PC-9 (cell line): ENCODE data around the gene ZMIZ1. TPM values are rescaled to one million over a fixed set of nuclear protein-coding genes. Genes with fewer than 3 reads are reported as not detected.
A peak's percentile ranks its signal among the peaks of the same experiment; 100 is the strongest.

Experiments used
- BruUV-seq: library from RNA; stranded (reverse); fragments of 400-500 nt; replicated peaks from 2 replicates; lab custom pipeline; 2021; lab: Mats Ljungman, UMichigan
- CTCF ChIA-PET: fragments of 300-600 bp; sonication (Branson Sonifier 250); formaldehyde crosslinking; loops from one replicate; lab custom pipeline; 2022; ENCODE audit warnings: antibody characterized with exemption; lab: Charles Lee
- POLR2A ChIA-PET: fragments of 300-600 bp; sonication (Branson Sonifier 250); formaldehyde crosslinking; loops from one replicate; lab custom pipeline; 2022; ENCODE audit warnings: antibody characterized with exemption; ENCODE audit not compliant: unreplicated experiment; lab: Charles Lee
- DNase-seq, 2 experiments: peaks; one replicate each; pipeline versions ENCODE4 v3.0.0 to v3.0.0-alpha.2; 2015 to 2022; ENCODE audit warnings: mixed read lengths in 1 of 2
- H2AFZ ChIP-seq: fragments of 200-600 bp; sonication (generic); 2 replicates; pipeline ENCODE4 v1.8.1; 2017; ENCODE audit warnings: antibody characterized with exemption
- H3F3A ChIP-seq: fragments of 200-600 bp; sonication (generic); 2 replicates; pipeline ENCODE4 v1.8.1; 2017; ENCODE audit warnings: antibody characterized with exemption, mild to moderate bottlenecking, low read depth; ENCODE audit not compliant: insufficient read depth
- H3K27ac ChIP-seq: fragments of 200-600 bp; sonication (generic); 2 replicates; pipeline ENCODE4 v1.6.1; 2016; ENCODE audit warnings: mixed run types
- H3K27me3 ChIP-seq: fragments of 200-600 bp; sonication (generic); 2 replicates; pipeline ENCODE4 v1.6.1; 2016; ENCODE audit warnings: low read depth, mixed run types; ENCODE audit not compliant: insufficient read depth
- H3K36me3 ChIP-seq: fragments of 200-600 bp; sonication (generic); 2 replicates; pipeline ENCODE4 v1.6.1; 2016; ENCODE audit warnings: low read depth, mixed run types
- H3K4me1 ChIP-seq: fragments of 200-600 bp; sonication (generic); replicated peaks from 2 replicates; pipeline ENCODE4 v1.6.1; 2016; ENCODE audit warnings: mixed run types; ENCODE audit not compliant: insufficient read depth
- H3K4me2 ChIP-seq: fragments of 200-600 bp; sonication (generic); 2 replicates; pipeline ENCODE4 v1.6.1; 2017; ENCODE audit warnings: mixed run types
- H3K4me3 ChIP-seq: fragments of 200-600 bp; sonication (generic); 2 replicates; pipeline ENCODE4 v1.6.1; 2016; ENCODE audit warnings: mixed run types
- H3K79me2 ChIP-seq: fragments of 200-600 bp; sonication (generic); 2 replicates; pipeline ENCODE4 v1.6.1; 2017; ENCODE audit warnings: low read depth, mixed run types
- H3K9me2 ChIP-seq: fragments of 200-600 bp; sonication (generic); 2 replicates; pipeline ENCODE4 v1.8.1; 2017; ENCODE audit warnings: mild to moderate bottlenecking; ENCODE audit not compliant: insufficient read depth
- H3K9me3 ChIP-seq: fragments of 200-600 bp; sonication (generic); 2 replicates; pipeline ENCODE4 v1.8.1; 2016; ENCODE audit warnings: low read depth; ENCODE audit not compliant: insufficient read depth
- H4K20me1 ChIP-seq: fragments of 200-600 bp; sonication (generic); 2 replicates; pipeline ENCODE4 v1.8.1; 2017; ENCODE audit not compliant: insufficient read depth
- CTCF ChIP-seq: fragments of 200-600 bp; sonication (generic); conservative IDR thresholded peaks from 2 replicates; pipeline ENCODE4 v1.6.1; 2017; ENCODE audit warnings: mixed run types, antibody characterized with exemption, mild to moderate bottlenecking, moderate library complexity
- EZH2 ChIP-seq: fragments of 200-600 bp; sonication (generic); IDR thresholded peaks from 2 replicates; pipeline ENCODE4 v1.8.0; 2017; ENCODE audit warnings: antibody characterized with exemption, low read depth
- intact Hi-C: fragments of 100-400 bp; cut with micrococcal nuclease; formaldehyde crosslinking; loops from one replicate; pipeline ENCODE4 v1.10.0; 2022; ENCODE audit not compliant: unreplicated experiment
- total RNA-seq: library from RNA; stranded (reverse); gene quantifications from 2 replicates; pipeline ENCODE4 v1.2.3, GENCODE V29; 2021

The ZMIZ1 gene
- total RNA-seq, 1 experiment from 2014 or later: 47.6 TPM

- DNase-seq: no peak
- TF ChIP-seq CTCF (no peak), EZH2 (no peak)
- Histone ChIP-seq H3F3A (peaks cover 28% of the 10 kb centered on the region; the same call in 1 of the 2 replicates), H3K79me2 (no peaks in the 10 kb centered on the region), H3K27ac (no peak overlapping the region), H2AFZ (no peak overlapping the region), H3K4me1 (peaks cover 45% of the 10 kb centered on the region), H3K9me2 (no peaks in the 10 kb centered on the region), H3K4me3 (no peak overlapping the region), H3K4me2 (no peak overlapping the region), H3K9me3 (no peaks in the 10 kb centered on the region), H4K20me1 (no peaks in the 10 kb centered on the region; the same call in 1 of the 2 replicates), H3K27me3 (no peaks in the 10 kb centered on the region), H3K36me3 (no peaks in the 10 kb centered on the region)
- POLR2A ChIA-PET: no interaction called here
- no TSS peak for BruUV-seq
- CTCF ChIA-PET: no interaction called here
- intact Hi-C loops: no loop called here
These were observed 121.2 kb downstream of the ZMIZ1 start for GRCh38 chr10:79189853-79190435.

- Histone ChIP-seq H3K4me1 (peaks cover 49% of the 10 kb centered on the region), H4K20me1 (peaks cover 3% of the 10 kb centered on the region), H3K9me2 (no peaks in the 10 kb centered on the region), H2AFZ (no peak overlapping the region), H3K27ac (no peak overlapping the region), H3K27me3 (no peaks in the 10 kb centered on the region), H3K9me3 (no peaks in the 10 kb centered on the region), H3K4me3 (no peak overlapping the region), H3K4me2 (peak overlapping the region; percentile 50), H3K36me3 (no peaks in the 10 kb centered on the region), H3F3A (peaks cover 30% of the 10 kb centered on the region; the same call in 1 of the 2 replicates), H3K79me2 (no peaks in the 10 kb centered on the region)
- intact Hi-C loops: no loop called here
- TSS peak; percentile 5 for BruUV-seq
- ChIA-PET POLR2A (interaction anchor here (0.7 kb wide), 1 partner anchor 35 kb away, joined by 3 read pairs; no protein-coding TSS in a partner anchor), CTCF (no interaction called here)
- DNase-seq: no peak
- TF ChIP-seq CTCF: no peak
- TF ChIP-seq EZH2: no peak
These were observed 122.0 kb downstream of the ZMIZ1 start for GRCh38 chr10:79190740-79191261.

GRCh38 chr10:79191951-79192676 lies 123.3 kb downstream of the ZMIZ1 start:
- intact Hi-C loops: loop anchor here (1.0 to 2.0 kb wide), 4 partner anchors 29 to 265 kb away; no protein-coding TSS in a partner anchor
- Histone ChIP-seq H3F3A (peaks cover 30% of the 10 kb centered on the region; the same call in 1 of the 2 replicates), H3K4me2 (peak overlapping the region; percentile 50), H3K27ac (peak overlapping the region; percentile 22), H3K9me2 (no peaks in the 10 kb centered on the region), H3K36me3 (no peaks in the 10 kb centered on the region), H3K27me3 (no peaks in the 10 kb centered on the region), H3K4me3 (no peak overlapping the region), H4K20me1 (peaks cover 4% of the 10 kb centered on the region), H3K79me2 (no peaks in the 10 kb centered on the region), H2AFZ (no peak overlapping the region), H3K9me3 (no peaks in the 10 kb centered on the region), H3K4me1 (peaks cover 49% of the 10 kb centered on the region)
- ChIA-PET POLR2A (interaction anchor here (0.5 to 1.0 kb wide), 2 partner anchors 122 to 218 kb away, joined by 3 read pairs; no protein-coding TSS in a partner anchor), CTCF (interaction anchor here (0.6 to 1.1 kb wide), 4 partner anchors 78 to 1145 kb away, joined by 3 read pairs; no protein-coding TSS in a partner anchor)
- peak in 1 of 2 experiments; percentile 61 for DNase-seq
- no peak for TF ChIP-seq CTCF
- no peak for TF ChIP-seq EZH2
- no TSS peak for BruUV-seq
